HG02588 (cell line): Measurements from ENCODE around the gene SRBD1.
"Not testable (repeated sequence)": the region's sequence is repeated elsewhere in the genome, so short reads cannot be mapped to it uniquely, and the experiment has no call there.

Source experiments
- ATAC-seq: cut with Tn5 transposase; IDR thresholded peaks from one replicate; pipeline ENCODE4 v1.9.1; 2021; ENCODE audit warnings: mild to moderate bottlenecking, moderate library complexity; ENCODE audit not compliant: unreplicated experiment

SRBD1 gene

DNA sequence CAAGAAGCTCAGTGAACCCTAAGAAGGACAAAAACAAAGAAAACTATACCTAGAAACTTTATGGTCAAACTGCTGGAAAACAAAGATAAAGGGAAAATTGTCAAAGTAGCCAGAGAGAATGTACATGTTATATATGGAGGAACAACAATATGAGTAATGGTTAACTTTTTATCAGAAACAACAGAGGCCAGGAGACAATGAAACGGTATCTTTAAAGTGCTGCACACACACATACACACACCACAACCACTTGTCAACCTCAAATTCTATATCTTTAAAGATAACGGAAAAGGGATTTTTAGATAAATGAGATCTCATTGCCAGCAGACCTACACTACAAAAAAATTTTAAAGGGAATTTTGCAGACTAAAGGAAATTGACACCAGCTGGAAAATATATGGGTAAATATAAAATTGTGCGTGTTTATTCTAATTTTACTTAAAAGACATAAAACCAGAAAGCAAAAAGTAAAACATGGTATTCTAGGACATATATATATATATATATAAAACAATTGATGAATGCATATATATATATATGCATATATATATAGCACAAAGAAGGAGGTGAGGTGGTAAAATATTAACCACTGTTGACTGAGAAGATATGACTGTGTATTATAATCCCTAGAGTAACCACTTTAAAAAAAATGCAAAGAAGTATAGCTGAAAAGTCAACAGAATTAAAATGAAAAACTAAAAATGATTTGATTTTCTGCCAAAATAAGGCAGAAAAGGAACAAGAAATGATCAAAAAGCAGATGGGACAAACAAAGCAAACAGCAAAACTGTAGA is 172.0 kb downstream of the SRBD1 start:
- peak; percentile 17 for ATAC-seq

DNA sequence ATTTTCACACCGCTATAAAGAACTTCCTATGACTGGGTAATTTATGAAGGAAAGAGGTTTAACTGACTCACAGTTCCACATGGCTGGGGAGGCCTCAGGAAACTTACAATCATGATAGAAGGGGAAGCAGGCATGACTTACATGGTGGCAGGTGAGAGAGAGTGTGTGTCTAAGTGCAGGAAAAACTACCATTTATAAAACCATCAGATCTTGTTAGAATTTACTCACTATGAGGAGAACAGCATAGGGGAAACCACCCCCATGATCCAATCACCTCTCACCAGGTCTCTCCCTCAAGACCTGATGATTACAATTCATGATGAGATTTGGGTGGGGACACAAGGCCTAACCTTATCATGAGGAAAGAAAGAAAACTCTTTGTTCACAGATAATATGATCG is 174.6 kb downstream of the SRBD1 start:
- ATAC-seq: no peak

DNA sequence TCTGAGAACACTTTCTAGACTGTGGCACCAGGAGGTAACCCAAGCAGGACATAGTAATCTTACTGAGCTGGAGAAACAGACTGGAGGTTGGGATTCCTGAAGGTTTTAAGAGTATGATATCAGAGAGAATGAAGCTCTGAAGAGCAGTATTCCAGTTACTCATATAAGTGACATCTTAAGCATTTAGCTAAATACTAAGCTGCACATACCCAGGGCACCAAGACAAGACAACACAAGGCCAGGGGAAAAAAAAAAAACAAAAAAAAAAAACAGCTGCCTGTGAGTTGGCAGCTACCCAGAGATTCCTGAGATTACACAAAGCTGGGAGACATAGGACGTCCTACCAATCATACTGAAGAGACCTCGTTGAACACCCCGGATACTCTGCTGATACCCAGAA is 175.8 kb downstream of the SRBD1 start:
- ATAC-seq: no peak

DNA sequence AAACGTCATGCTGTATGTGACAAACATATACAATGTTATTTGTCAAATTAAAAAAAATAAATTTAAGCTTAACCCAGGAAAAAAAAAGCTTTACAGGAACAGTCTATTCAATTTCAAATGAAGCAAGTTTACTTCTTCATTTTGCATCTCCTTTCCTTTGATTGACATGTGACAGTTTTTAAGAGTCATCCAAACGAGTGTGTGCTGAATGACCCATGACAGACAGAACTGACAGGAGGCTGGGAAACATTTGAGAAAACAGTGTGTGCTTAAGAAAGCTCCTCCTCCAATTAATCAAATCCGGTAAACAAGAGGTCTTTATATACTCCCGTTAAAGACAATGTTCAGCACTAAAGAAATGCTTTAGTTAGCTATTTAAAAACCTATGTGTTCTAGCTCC is 177.7 kb downstream of the SRBD1 start:
- no peak for ATAC-seq

DNA sequence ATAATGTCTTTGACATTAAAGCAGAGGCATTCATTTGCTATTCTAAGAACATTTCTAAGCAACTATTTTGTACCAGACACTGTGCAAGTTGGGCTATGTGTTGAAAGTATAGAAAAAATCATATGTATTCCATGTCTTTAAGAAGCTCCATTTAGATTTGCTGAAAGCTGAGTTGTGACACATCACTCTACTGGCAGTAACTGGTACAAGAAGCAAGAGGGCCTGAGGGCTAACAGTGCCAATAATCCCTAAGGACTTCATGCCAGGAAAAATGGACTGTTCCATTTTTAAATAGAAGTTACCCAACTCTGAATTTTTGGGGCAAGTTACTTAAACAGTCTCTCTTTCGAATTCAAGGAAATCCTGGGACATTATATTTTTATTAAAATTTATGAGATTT is 178.7 kb downstream of the SRBD1 start:
- ATAC-seq: no peak

DNA sequence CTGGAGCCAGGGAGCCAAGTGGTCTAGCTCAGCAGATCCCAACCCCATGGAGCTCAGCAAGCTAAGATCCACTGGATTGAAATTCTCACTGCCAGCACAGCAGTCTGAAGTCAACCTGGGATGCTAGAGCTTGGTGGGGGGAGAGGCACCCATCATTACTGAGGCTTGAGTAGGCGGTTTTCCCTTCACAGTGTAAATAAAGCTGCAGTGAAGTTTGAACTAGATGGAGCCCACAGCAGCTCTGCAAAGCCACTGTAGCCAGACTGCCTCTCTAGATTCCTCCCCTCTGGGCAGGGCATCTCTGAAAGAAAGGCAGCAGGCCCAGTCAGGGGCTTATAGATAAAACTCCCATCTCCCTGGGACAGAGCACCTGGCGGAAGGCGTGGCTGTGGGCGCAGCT is 185.0 kb downstream of the SRBD1 start:
- not testable (repeated sequence) for ATAC-seq

DNA sequence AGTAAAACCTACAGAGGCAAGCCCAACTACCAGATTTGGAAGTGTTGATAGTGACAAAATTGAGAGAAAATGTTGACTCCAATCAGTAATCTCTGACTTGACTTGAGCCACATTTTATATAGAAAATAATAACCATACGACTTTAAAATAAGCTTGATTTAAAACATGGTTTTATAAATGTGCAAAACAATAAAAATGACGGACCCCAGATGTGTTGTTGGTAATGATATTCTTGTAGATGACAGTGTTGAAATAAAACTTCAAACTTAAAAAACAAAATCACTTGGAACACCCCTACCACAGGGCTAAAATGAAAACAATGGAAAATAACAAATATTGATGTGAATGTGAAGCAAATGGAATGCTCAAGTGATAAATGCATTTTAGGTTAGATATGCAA is 188.1 kb downstream of the SRBD1 start:
- ATAC-seq: no peak

DNA sequence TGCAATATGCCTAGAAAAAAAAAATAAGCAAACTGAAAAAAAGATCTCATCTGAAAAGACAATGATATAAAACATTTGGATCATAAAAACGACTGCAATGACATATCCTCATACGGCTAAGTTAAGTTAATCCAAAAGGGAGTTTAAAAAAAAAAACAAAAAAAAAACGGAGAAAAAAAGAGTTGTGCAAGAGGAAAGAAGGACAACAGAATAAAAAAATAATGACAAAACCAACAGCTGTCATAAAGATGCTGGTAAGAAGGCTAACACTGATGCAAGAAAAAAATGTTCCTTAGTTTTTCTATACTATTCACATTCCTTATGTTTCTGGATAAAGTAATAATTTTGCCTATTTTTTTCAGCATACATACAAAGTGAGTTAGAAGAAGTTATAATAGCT is 192.5 kb downstream of the SRBD1 start:
- ATAC-seq: no peak

DNA sequence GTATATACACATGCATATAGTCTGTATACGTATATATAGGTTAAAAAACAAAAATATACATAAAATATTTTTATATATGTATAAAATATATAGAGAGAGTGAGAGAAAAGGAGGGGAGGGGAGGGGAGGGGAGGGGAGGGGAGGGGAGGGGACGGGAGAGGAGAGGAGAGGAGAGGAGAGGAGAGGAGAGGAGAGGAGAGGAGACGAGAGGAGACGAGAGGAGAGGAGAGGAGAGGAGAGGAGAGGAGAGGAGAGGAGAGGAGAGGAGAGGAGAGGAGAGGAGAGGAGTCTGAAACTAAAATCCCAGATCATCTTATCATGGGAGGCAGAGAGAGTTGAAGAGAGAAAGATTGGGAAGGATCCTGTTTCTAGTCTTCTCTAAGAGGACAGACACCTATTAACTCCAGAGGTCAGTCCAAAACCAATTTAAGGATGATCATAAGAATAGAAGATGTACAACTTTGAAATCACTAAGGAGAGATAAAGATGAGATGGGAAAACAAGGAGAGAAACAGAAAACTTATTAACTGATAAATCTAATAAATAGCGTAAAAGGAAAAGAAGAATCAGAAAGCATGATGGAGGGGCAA is 195.4 kb downstream of the SRBD1 start:
- ATAC-seq: no peak

DNA sequence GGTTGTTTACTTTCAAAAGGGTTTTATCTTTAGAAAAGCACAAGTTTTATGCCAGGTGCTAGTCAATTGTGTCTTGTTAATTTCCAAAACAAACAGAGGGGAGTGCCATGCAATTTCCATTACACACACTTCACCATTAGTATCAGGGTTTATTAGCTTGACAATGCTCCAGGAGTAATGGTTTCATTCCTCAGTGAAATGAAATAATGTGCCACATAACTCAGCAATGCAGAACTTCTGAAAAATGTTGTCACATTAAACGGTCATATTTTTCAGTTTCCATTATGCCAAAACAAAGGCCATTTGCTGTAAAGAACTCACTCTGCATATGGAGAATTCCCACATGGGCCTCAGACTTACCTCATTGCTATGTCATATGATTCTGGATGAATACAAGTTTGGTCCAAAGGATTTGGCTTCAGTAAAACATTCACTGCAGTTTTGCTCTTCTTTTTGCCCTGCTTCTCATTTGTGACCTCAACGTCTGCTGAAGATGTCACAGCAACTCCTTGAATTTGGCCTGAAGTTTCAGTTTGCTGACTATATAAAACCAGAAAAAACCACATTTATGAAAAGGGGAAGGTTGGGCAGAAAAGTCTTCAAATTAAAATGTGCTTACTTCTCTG is 198.2 kb downstream of the SRBD1 start:
- no peak for ATAC-seq

DNA sequence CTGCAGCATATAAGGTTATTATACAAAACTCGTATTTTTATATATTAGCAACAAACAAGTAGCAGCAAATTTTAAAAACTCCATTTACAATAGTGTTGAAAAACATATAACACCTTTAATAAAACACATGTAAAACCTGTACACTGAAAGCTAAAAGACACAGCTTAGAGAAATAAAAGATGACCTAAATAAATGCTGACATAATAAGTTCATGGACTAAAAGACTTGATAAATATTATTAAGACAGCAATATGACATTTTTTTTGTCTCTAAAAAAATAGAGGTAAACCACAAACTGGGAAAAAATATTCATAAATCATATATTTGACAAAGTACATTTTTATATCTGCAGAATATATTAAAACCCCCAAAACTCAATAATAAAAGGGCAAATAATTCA is 201.4 kb downstream of the SRBD1 start:
- ATAC-seq: no peak

DNA sequence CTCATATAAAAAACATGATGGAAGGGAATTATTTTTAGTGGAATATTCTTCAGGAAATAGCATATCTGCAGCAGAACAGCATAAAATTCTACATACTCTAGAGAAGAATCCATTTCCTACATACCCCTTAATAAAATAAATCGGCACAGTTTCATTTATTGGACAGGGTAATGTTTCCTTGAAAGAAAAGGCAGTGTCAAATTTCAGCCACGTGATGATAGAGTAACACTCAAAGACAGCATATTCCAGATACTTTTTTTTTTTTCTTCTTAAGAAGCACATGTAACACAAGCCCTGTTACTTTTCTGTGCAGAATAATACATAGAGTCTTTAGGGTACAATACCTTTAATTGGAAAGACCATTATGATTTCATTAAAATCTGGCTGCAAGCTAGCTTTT is 204.4 kb downstream of the SRBD1 start:
- no peak for ATAC-seq

DNA sequence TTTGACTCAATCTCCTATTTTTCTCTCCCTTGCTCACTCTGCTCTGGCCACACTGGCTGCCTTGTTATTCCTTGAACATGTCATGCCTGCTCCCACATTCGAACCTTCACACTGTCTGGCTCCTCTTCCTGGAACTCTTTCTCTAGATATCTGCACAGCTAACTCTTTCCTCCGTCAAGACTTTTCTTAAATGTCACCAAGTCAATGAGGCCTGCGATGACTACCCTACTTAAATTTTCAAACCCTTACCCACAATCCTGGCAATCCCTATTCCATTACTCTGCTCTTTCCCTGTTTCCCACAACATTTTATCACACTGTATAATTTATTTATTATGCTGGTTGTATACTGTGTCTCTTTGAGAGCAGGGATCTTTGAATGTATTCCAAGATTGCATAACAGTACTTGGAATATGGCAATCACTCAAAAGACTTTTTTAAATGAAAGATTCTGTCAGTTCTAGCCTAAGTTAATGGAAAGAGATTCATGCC is 206.2 kb downstream of the SRBD1 start:
- ATAC-seq: no peak

DNA sequence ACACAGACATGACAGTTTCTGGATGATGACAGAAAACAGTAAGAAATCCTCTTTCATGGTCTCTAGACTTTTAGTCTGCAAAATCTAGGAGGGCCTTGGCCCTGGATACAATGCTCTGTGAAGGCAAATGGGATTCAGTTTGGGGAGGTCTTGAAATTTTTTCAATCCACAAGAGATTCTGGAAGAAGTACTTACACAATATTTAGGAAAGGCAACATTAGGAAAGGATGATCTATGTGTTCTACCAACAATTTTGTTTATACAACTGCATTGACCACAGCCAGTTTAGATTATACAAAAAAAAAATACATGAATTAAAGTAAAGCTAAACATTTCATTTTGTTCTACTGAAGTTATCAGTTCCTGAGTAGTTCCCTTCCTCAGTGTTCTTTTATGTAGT is 208.0 kb downstream of the SRBD1 start:
- no peak for ATAC-seq

DNA sequence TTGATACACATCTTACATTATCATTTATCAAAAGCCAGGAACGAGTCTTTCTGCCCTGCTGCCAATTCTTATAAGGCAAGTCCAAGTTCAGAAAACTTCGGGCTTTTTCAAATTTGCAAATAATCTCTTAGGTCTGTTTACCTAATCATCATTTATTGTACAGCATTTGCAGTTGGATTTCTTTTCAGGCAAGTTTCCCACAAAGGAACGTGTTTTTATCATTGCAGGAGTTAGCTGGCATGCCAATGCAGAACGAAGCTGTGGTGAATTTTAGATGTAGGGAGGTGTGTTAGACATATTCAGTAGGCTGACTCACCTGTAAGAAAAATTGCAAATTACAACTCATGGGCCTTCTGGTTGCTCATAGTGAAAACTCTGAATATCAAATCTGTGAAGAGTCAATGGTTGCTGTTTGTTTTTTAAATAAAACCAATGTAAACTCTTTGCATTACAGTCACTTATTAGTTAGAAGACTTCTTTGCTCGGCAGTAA is 209.6 kb downstream of the SRBD1 start:
- no peak for ATAC-seq

DNA sequence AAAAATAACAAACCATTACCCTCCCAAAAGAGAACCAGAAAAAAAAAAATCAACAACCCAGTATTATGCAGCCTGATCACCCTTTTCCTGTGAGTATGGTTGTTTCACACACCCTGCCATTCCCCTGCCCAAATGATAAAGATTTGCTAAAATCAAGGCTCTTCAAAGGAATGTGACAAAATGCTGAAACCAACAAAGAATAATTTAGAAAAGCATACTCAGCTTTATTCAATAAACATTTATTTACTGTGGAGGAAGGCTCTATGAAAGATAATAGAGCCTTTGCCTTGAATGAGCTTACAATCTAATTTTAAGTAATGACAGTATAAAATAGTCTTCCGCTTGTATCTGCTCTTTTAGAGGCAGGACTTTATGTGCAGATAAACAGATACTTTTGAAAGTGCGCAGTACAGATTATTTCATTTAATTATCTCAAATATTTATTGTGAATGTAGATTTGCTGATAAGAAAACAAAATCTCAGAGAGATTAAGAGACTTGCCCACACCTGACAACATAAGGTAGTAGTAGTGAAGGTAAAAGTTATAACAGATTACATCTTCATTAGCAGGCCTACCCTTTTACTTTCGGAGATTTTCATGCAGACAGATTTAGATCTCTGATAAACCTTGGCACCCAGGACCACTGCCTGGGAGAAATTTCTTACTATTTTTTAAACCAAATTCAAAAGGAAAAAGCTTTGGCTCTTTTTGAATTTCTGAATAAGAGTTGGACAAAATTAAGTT is 211.9 kb downstream of the SRBD1 start:
- no peak for ATAC-seq

DNA sequence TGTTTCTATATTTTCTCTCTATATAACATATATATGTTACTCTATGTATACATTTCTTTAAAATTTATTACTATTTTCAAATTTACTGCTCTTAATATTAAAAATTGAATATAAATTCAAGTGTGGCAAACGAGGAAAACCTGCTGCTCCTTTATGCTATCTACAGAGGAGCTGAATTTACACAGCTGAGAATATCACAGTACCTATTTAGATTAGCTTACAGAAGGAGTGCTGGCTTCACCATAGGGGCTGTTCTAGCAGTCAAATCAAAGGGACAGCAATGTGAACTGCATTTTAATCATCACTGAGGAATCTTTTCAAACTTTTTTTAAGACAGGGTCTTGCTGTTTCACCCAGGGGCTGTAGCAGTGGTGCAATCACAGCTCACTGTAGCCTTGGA is 213.8 kb downstream of the SRBD1 start:
- ATAC-seq: no peak

DNA sequence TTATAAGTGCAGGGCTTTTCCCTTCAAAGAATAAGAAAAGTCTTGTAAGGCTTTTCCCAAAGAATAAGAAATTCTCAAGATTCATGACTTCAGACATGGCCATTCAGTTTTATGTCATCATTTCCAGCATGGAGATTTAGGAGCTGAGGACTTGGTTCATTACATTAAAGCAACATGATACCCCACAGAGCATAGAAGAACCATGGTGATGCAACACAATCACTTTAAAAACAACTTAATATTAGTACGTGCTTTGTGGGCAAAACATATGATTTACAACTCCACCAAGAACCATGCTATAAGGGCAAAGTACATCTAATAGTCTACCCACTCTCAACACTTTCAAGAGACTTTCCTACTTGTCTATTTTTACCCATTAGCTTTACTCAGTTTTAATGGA is 214.4 kb downstream of the SRBD1 start:
- ATAC-seq: no peak

DNA sequence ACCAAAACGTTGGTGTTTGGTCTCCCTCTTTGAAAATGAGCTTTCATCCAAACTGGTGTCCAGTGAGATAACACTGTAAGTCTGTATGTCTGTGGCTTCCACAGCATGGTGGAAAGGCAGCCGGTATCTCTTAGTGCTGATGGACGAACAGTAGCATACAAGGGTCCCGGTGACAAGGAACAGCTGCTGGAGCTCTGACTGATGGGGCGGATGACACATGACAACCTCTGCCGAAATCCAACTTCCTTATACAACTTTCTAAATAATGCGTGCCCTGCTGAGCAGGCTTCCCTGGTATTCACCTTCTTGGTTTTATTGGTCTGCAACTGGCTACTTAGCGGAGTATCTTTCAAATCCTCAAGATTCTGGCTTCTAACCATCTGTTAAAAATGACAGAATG is 216.2 kb downstream of the SRBD1 start:
- ATAC-seq: no peak

DNA sequence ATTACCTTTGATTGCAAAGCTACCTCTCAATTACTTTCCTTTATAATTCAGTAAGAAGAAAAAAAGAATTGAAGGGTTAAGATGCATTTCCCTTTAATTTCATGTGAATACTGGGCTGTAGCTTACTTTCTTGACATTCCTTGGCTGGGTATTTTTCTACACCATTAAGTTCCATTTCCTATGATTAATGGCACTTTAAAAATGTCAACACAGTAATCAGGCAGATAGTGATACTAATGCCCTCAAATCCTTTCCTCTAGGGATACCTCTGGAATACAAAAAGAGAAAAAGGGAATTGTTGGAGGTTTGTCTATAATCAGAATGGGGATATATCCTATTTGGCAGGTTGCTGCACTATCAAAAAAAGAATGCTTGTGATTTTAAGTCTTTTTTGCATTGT is 216.9 kb downstream of the SRBD1 start:
- ATAC-seq: no peak

DNA sequence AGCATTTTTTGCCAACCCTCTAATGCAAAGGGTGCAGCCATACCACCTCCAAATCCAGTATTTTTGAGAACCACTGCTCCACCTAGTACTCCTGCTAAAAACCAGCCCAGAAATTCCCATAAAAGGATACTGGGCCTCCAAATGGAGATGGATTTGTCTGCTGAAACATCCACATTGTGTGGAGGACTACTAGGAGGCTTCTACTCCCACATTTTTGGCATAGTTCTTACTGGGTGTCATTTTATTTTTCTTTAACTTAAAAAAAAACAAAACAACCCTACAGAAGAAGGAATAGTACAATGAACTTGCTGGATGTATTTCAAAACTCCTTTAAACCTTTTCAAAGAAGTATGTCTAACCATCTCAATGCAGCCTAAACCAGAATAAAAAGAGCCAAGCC is 219.2 kb downstream of the SRBD1 start:
- no peak for ATAC-seq
